Esophagus muscularis mucosa (tissue), 4 donors: ENCODE data around the gene RHOT1. TPM values are rescaled to one million over a fixed set of nuclear protein-coding genes. Genes with fewer than 3 reads are reported as not detected.
A peak's percentile ranks its signal among the peaks of the same experiment; 100 is the strongest.
"Not testable (repeated sequence)": the region's sequence is repeated elsewhere in the genome, so short reads cannot be mapped to it uniquely, and the experiment has no call there.

Experiments used
- DNase-seq: peaks from one replicate; pipeline ENCODE4 v3.0.0-alpha.2; 2017; ENCODE audit errors: extremely low spot score
- H3K27ac ChIP-seq, 4 donors: fragments of 200-600 bp; sonication (generic); replicated peaks in 1 of 4; 1 replicate in 3 of 4; 2 replicates in 1 of 4; pipeline ENCODE4 v1.5.1; 2016 to 2019; ENCODE audit warnings: mild to moderate bottlenecking in 1 of 4
- H3K27me3 ChIP-seq, 4 donors: fragments of 200-600 bp; sonication (generic); one replicate each; pipeline versions ENCODE4 v1.5.1 to v1.6.0; 2016 to 2019
- H3K36me3 ChIP-seq, 4 donors: fragments of 200-600 bp; sonication (generic); one replicate each; pipeline ENCODE4 v1.5.1; 2016 to 2019
- H3K4me1 ChIP-seq, 4 donors: fragments of 200-600 bp; sonication (generic); one replicate each; pipeline ENCODE4 v1.5.1; 2016 to 2019
- H3K4me3 ChIP-seq, 4 donors: fragments of 200-600 bp; sonication (generic); 1 replicate in 2 of 4; 2 replicates in 2 of 4; pipeline ENCODE4 v1.5.1; 2016 to 2019; ENCODE audit warnings: mild to moderate bottlenecking in 4 of 4, moderate library complexity in 1 of 4
- H3K9me3 ChIP-seq, 4 donors: fragments of 200-600 bp; sonication (generic); 1 replicate in 3 of 4; 2 replicates in 1 of 4; pipeline ENCODE4 v1.5.1; 2016 to 2019
- CTCF ChIP-seq, 3 experiments: fragments of 200-600 bp in 2 of 3; fragments of 450-650 bp in 1 of 3; sonication (generic) in 2 of 3; IDR thresholded peaks; one replicate each; pipeline ENCODE4 v1.5.1; 2017 to 2019; ENCODE audit warnings: antibody characterized with exemption in 3 of 3, mild to moderate bottlenecking in 2 of 3, moderate library complexity in 1 of 3
- EP300 ChIP-seq: sonication (generic); formaldehyde crosslinking; IDR thresholded peaks from one replicate; pipeline ENCODE4 v1.6.1; 2017; ENCODE audit warnings: antibody characterized with exemption
- POLR2A ChIP-seq: fragments of 450-650 bp; IDR thresholded peaks from one replicate; pipeline ENCODE4 v1.6.1; 2017; ENCODE audit warnings: antibody characterized with exemption, moderate library complexity, mild to moderate bottlenecking, low read depth
- POLR2AphosphoS5 ChIP-seq, 2 donors: sonication (generic); formaldehyde crosslinking; IDR thresholded peaks; one replicate each; pipeline ENCODE4 v1.6.1; 2017; ENCODE audit warnings: antibody characterized with exemption in 2 of 2
- WGBS: methylation state at CpG from one replicate; pipeline ENCODE4 v1.1.5; 2018; 5-methylcytosine and 5-hydroxymethylcytosine counted together
- intact Hi-C: fragments of 100-400 bp; cut with DNase I; formaldehyde crosslinking; loops from one replicate; pipeline ENCODE4 v1.15.1; 2023
- total RNA-seq, 4 donors: library from RNA; depleted of rRNA; stranded (reverse); fragments of >200 nt; gene quantifications; one replicate each; pipeline versions ENCODE4 v1.1.0 to v1.2.1, GENCODE V29; 2016

RHOT1 gene
- 10 to 100 TPM; 34.6 to 52.7 (median 43.1) TPM for total RNA-seq

- DNase-seq, result peak; percentile 94
- H3K4me1 ChIP-seq, result peaks cover 27 to 53% (median 38%) of the 10 kb centered on the region in 4 donors
- TF ChIP-seq EP300 (no peak), CTCF (IDR thresholded peaks at IDR 0.05) (peak; percentile 50 to 84 (median 55)), POLR2A (no peak), POLR2AphosphoS5 (IDR thresholded peaks at IDR 0.05) (peak; percentile 59 to 70)
- no peaks in the 10 kb centered on the region for H3K36me3 ChIP-seq
- no peaks in the 10 kb centered on the region for H3K9me3 ChIP-seq
- WGBS, result 1% methylated on average over 10 of the region's 84 CpGs
- H3K4me3 ChIP-seq, result peak within 1 kb of the TSS; percentile 84 to 97 (median 92)
- intact Hi-C loops, result no loop called here
- no peaks in the 10 kb centered on the region for H3K27me3 ChIP-seq
- H3K27ac ChIP-seq, result peak within 1 kb of the TSS; percentile 88 to 94 (median 93)
Observed at GRCh38 chr17:32142038-32142856, at the start of gene RHOT1. Gene RHOT1 (plus strand): TSS chr17:32142502. CDS start chr17:32142693, 191 bp downstream.

- H3K9me3 ChIP-seq, result no peaks in the 10 kb centered on the region
- WGBS, result 69% methylated on average over 2 of the region's 2 CpGs
- H3K27me3 ChIP-seq, result no peaks in the 10 kb centered on the region
- DNase-seq, result no peak
- H3K27ac ChIP-seq, result no peak overlapping the region
- H3K4me3 ChIP-seq, result no peak overlapping the region
- H3K4me1 ChIP-seq, result no peaks in the 10 kb centered on the region
- no peak for TF ChIP-seq EP300
- no peak for TF ChIP-seq POLR2A
- no peak for TF ChIP-seq CTCF (IDR thresholded peaks at IDR 0.05)
- no peak for TF ChIP-seq POLR2AphosphoS5 (IDR thresholded peaks at IDR 0.05)
- H3K36me3 ChIP-seq, result no peaks in the 10 kb centered on the region
- intact Hi-C loops, result no loop called here
Observed at GRCh38 chr17:32099686-32100085, 42.6 kb upstream of the RHOT1 start.

GRCh38 chr17:32100323-32100722 is 42.0 kb upstream of the RHOT1 start:
- H3K27ac ChIP-seq, DNase-seq, H3K9me3 ChIP-seq, H3K27me3 ChIP-seq, intact Hi-C loops, H3K4me1 ChIP-seq, H3K4me3 ChIP-seq, H3K36me3 ChIP-seq: not testable (repeated sequence)
- 92% methylated on average over 8 of the region's 8 CpGs for WGBS

DNA sequence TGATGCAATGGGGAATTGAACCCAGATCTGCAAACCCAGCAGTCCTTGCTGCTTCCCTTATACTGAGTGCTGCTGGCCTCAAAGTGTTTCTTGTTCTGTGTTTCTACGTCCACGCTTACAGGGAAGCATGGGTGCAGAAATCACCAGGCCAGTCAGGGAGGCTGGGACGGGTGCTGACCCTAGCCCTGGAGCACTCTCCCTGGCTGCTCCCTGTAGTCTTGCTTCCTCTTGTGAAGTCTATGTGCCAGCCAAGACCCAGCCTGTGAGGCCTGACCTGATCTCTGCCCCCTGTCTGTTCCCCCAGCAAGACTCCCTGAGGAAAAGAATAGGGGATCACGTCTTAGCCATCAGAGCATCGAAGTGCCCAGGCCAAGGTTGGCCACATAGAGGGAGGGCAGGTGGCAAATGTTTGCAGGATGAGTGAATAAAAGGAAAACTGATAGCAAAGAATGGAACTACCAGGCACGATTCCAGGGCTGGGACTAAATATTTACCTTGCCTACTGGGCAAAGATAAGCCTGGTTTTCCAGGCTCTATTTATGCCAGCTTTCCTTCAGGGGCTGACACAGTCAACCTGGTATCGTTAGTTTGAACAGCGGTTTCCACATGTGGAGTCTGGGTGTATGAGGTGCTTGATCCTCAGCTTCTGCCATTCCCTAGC is 41.2 kb upstream of the RHOT1 start:
- intact Hi-C loops, result no loop called here
- DNase-seq, result no peak
- Histone ChIP-seq H3K27me3 (no peaks in the 10 kb centered on the region), H3K36me3 (no peaks in the 10 kb centered on the region), H3K9me3 (no peaks in the 10 kb centered on the region), H3K4me3 (no peak overlapping the region), H3K4me1 (no peaks in the 10 kb centered on the region), H3K27ac (no peak overlapping the region)
- WGBS, result 83% methylated on average over 8 of the region's 8 CpGs
- TF ChIP-seq CTCF (IDR thresholded peaks at IDR 0.05) (no peak), POLR2A (no peak), EP300 (no peak), POLR2AphosphoS5 (IDR thresholded peaks at IDR 0.05) (no peak)

DNA sequence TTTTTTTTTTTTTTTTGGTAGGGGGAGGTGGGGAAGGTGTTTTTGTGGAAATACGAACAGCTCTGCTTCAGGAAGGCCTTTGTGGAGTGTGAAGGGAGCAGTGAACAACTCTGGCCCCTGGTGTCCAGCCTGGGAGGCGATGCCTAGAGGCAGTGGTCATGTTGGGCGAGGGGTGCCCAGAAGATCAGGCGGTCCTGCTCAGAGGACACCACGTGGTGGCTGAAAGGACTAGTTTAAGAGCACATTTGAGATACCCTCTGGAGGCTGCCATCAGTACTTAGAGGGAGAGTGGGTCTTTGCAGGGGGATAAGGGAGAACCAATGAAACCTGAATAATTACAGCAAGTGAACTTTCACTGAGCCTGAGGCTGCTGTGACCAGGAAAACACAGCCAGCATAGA is 40.1 kb upstream of the RHOT1 start:
- TF ChIP-seq POLR2A (no peak), EP300 (no peak), CTCF (IDR thresholded peaks at IDR 0.05) (no peak), POLR2AphosphoS5 (IDR thresholded peaks at IDR 0.05) (no peak)
- no peaks in the 10 kb centered on the region for H3K36me3 ChIP-seq
- H3K27me3 ChIP-seq, result no peaks in the 10 kb centered on the region
- WGBS, result 88% methylated on average over 2 of the region's 5 CpGs
- H3K9me3 ChIP-seq, result no peaks in the 10 kb centered on the region
- DNase-seq, result no peak
- intact Hi-C loops, result no loop called here
- no peak overlapping the region for H3K4me3 ChIP-seq
- no peak overlapping the region for H3K27ac ChIP-seq
- no peaks in the 10 kb centered on the region for H3K4me1 ChIP-seq
